Panc1 (cell line): ENCODE results near the gene SLCO4A1. TPM values are rescaled to one million over a fixed set of nuclear protein-coding genes. Genes with fewer than 3 reads are reported as not detected.

ENCODE experiments used
- ATAC-seq: fragments of 200-7000 bp; cut with Tn5 transposase; 2 replicates; pipeline ENCODE4 v1.9.1; 2020; ENCODE audit warnings: mild to moderate bottlenecking, moderate library complexity
- BruUV-seq: library from RNA; stranded (reverse); fragments of 400-500 nt; replicated peaks from 2 replicates; lab custom pipeline; 2021; lab: Mats Ljungman, UMichigan
- CTCF ChIA-PET: fragments of 300-600 bp; sonication (Branson Sonifier 250); formaldehyde crosslinking; loops from one replicate; lab custom pipeline; 2022; ENCODE audit warnings: antibody characterized with exemption; lab: Charles Lee
- POLR2A ChIA-PET: fragments of 300-600 bp; sonication (Branson Sonifier 250); formaldehyde crosslinking; loops from one replicate; lab custom pipeline; 2022; ENCODE audit warnings: antibody characterized with exemption; lab: Charles Lee
- DNase-seq: peaks from one replicate; pipeline ENCODE4 v3.0.0-alpha.2; 2010; ENCODE audit warnings: low read depth, low spot score
- H3K27ac ChIP-seq: 2 replicates; pipeline ENCODE4 v1.5.1; 2011; ENCODE audit warnings: mild to moderate bottlenecking, low read length, inconsistent platforms
- H3K27me3 ChIP-seq: fragments of 200-500 bp; sonication (Bioruptor generic); 2 replicates; pipeline ENCODE4 v1.6.0; 2014; ENCODE audit warnings: low read length, inconsistent platforms; ENCODE audit not compliant: control insufficient read depth, insufficient read depth
- H3K36me3 ChIP-seq: fragments of 200-500 bp; sonication (Bioruptor generic); 2 replicates; pipeline ENCODE4 v1.5.1; 2014; ENCODE audit warnings: inconsistent platforms, mild to moderate bottlenecking, low read length, moderate library complexity; ENCODE audit not compliant: control insufficient read depth, insufficient read depth
- H3K4me1 ChIP-seq: 2 replicates; pipeline ENCODE4 v1.5.1; 2011; ENCODE audit warnings: inconsistent platforms, mild to moderate bottlenecking, low read length, moderate library complexity; ENCODE audit not compliant: control insufficient read depth, insufficient read depth
- H3K4me3 ChIP-seq, 2 experiments: 2 replicates each; pipeline ENCODE4 v1.5.1; 2011 to 2012; ENCODE audit warnings: low read depth in 2 of 2, low read length in 2 of 2, mild to moderate bottlenecking in 2 of 2, inconsistent platforms in 1 of 2, moderate library complexity in 1 of 2
- H3K9me3 ChIP-seq: fragments of 200-500 bp; sonication (Bioruptor generic); 2 replicates; pipeline ENCODE4 v1.5.1; 2014; ENCODE audit warnings: low read depth, mild to moderate bottlenecking, inconsistent platforms, low read length, moderate library complexity; ENCODE audit not compliant: control insufficient read depth, insufficient read depth
- POLR2AphosphoS5 ChIP-seq: IDR thresholded peaks from 2 replicates; pipeline ENCODE4 v1.6.1; 2012; ENCODE audit warnings: mild to moderate bottlenecking, low read depth, low read length, moderate library complexity
- SIN3A ChIP-seq: IDR thresholded peaks from 2 replicates; pipeline ENCODE4 v1.6.1; 2012; ENCODE audit warnings: low read depth, mild to moderate bottlenecking, low read length, moderate library complexity, borderline replicate concordance; ENCODE audit not compliant: insufficient read depth
- TCF7L2 ChIP-seq: IDR thresholded peaks from 2 replicates; pipeline ENCODE4 v1.6.1; 2011; ENCODE audit warnings: mild to moderate bottlenecking, low read depth, low read length, inconsistent platforms
- in situ Hi-C: cut with HindIII; loops from 2 replicates; pipeline ENCODE4 v1.10.0; 2016; ENCODE audit warnings: low sequenced_read_pairs, low pct_unique_long_range_greater_than_20kb
- intact Hi-C: fragments of 100-400 bp; cut with micrococcal nuclease; formaldehyde crosslinking; loops from one replicate; pipeline ENCODE4 v1.10.0; 2022; ENCODE audit not compliant: unreplicated experiment
- total RNA-seq: library from RNA; stranded (reverse); gene quantifications from one replicate; pipeline ENCODE4 v1.2.1, GENCODE V29; 2021; ENCODE audit not compliant: unreplicated experiment
- TF ChIP-seq, protein P1 (sequence below): fragments of 450-650 bp; IDR thresholded peaks from 2 replicates; pipeline ENCODE4 v1.5.1; 2017; ENCODE audit warnings: mild to moderate bottlenecking
- TF ChIP-seq, protein P2 (sequence below), 2 experiments: IDR thresholded peaks; 2 replicates each; pipeline ENCODE4 v1.6.1; 2011 to 2012; ENCODE audit warnings: low read depth in 2 of 2, control low read depth in 1 of 2, low read length in 1 of 2, mild to moderate bottlenecking in 1 of 2, moderate library complexity in 1 of 2; ENCODE audit not compliant: insufficient read depth in 1 of 2

SLCO4A1 gene
- total RNA-seq, 1 experiment from 2014 or later, result 167 TPM

DNA sequence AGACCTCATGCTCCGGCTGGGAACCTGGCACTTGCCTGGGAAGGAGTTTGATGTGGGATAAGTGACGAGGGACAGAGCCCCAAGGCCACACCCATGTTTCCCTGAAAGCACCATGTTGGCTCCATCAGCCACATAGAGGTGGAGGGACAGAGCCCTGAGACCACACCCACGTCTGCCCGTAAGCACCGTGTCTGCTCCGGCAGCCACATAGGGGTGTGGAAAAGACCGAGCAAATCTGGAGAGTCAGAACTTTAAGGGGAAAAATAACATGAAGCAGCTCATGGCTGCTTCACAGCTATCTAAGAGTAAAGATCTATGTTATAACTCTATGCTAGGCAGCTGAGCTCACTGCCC, 15.3 kb downstream of the SLCO4A1 start:
- peak overlapping the region; percentile 63 for H3K27ac ChIP-seq
- no peak for TF ChIP-seq POLR2AphosphoS5
- TF ChIP-seq SIN3A, result no peak
- TF ChIP-seq, protein P1, sequence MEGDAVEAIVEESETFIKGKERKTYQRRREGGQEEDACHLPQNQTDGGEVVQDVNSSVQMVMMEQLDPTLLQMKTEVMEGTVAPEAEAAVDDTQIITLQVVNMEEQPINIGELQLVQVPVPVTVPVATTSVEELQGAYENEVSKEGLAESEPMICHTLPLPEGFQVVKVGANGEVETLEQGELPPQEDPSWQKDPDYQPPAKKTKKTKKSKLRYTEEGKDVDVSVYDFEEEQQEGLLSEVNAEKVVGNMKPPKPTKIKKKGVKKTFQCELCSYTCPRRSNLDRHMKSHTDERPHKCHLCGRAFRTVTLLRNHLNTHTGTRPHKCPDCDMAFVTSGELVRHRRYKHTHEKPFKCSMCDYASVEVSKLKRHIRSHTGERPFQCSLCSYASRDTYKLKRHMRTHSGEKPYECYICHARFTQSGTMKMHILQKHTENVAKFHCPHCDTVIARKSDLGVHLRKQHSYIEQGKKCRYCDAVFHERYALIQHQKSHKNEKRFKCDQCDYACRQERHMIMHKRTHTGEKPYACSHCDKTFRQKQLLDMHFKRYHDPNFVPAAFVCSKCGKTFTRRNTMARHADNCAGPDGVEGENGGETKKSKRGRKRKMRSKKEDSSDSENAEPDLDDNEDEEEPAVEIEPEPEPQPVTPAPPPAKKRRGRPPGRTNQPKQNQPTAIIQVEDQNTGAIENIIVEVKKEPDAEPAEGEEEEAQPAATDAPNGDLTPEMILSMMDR, result no peak
- TF ChIP-seq, protein P2, sequence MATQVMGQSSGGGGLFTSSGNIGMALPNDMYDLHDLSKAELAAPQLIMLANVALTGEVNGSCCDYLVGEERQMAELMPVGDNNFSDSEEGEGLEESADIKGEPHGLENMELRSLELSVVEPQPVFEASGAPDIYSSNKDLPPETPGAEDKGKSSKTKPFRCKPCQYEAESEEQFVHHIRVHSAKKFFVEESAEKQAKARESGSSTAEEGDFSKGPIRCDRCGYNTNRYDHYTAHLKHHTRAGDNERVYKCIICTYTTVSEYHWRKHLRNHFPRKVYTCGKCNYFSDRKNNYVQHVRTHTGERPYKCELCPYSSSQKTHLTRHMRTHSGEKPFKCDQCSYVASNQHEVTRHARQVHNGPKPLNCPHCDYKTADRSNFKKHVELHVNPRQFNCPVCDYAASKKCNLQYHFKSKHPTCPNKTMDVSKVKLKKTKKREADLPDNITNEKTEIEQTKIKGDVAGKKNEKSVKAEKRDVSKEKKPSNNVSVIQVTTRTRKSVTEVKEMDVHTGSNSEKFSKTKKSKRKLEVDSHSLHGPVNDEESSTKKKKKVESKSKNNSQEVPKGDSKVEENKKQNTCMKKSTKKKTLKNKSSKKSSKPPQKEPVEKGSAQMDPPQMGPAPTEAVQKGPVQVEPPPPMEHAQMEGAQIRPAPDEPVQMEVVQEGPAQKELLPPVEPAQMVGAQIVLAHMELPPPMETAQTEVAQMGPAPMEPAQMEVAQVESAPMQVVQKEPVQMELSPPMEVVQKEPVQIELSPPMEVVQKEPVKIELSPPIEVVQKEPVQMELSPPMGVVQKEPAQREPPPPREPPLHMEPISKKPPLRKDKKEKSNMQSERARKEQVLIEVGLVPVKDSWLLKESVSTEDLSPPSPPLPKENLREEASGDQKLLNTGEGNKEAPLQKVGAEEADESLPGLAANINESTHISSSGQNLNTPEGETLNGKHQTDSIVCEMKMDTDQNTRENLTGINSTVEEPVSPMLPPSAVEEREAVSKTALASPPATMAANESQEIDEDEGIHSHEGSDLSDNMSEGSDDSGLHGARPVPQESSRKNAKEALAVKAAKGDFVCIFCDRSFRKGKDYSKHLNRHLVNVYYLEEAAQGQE (IDR thresholded peaks at IDR 0.05; ENCODE audit: insufficient read depth in 1 of 2, low read depth in 2 of 2, low read length in 1 of 2), result no peak
- no peak for TF ChIP-seq TCF7L2
- H3K4me1 ChIP-seq, result peaks cover 89% of the 10 kb centered on the region
- ChIA-PET POLR2A (no interaction called here), CTCF (no interaction called here)
- intact Hi-C loops, result no loop called here
- 0 out of 2 replicates have a peak, but pooled peaks cover 3% of the 10 kb centered on the region for H3K36me3 ChIP-seq
- no peak overlapping the region for H3K4me3 ChIP-seq
- no peaks in the 10 kb centered on the region for H3K9me3 ChIP-seq
- DNase-seq (no peak), ATAC-seq (0 out of 2 replicates have a peak, but pooled peaks have one; percentile 12)
- in situ Hi-C loops, result no loop called here
- no peaks in the 10 kb centered on the region for H3K27me3 ChIP-seq
- BruUV-seq, result no TSS peak

DNA sequence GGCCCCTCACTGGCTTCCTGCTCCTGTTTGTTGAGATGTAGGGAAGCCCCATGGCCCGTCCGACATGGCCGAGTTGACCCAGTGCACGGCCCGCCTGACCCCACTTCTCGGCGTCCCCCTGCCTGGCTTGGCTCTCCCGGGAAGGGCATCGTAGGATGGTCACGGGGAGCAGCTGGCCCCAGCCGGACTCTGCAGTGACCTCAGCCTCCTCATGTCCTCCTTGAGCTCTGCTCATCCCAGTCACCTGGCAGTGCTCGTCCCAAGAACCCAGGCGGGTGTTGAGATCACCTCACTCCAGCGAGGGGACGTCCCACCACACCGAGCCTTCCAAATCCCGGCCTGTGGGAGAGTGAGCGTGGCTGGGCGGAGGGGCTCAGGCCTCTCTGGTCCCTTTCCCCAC, 15.7 kb downstream of the SLCO4A1 start:
- in situ Hi-C loops (no loop called here), intact Hi-C loops (no loop called here)
- ChIA-PET CTCF (no interaction called here), POLR2A (no interaction called here)
- Histone ChIP-seq H3K27me3 (no peaks in the 10 kb centered on the region), H3K4me1 (peaks cover 88% of the 10 kb centered on the region), H3K4me3 (no peak overlapping the region), H3K9me3 (no peaks in the 10 kb centered on the region), H3K27ac (peak overlapping the region; percentile 63), H3K36me3 (0 out of 2 replicates have a peak, but pooled peaks cover 3% of the 10 kb centered on the region)
- DNase-seq, result no peak
- BruUV-seq, result no TSS peak
- no peak for TF ChIP-seq SIN3A
- TF ChIP-seq, protein P2 (IDR thresholded peaks at IDR 0.05; ENCODE audit: insufficient read depth in 1 of 2, low read depth in 2 of 2, low read length in 1 of 2), result no peak
- TF ChIP-seq, protein P1, result no peak
- no peak for TF ChIP-seq POLR2AphosphoS5
- no peak for TF ChIP-seq TCF7L2
- no peak for ATAC-seq
